HepG2 (cell line): Measurements from ENCODE around the gene HYAL2. TPM values are rescaled to one million over a fixed set of nuclear protein-coding genes. Genes with fewer than 3 reads are reported as not detected.

Source experiments
- AHR ChIP-seq: IDR thresholded peaks from 2 replicates; pipeline ENCODE4 v1.6.1; 2018; ENCODE audit warnings: missing genetic modification reagents, missing compliant biosample characterization
- ARNT ChIP-seq: fragments of 450-650 bp; IDR thresholded peaks from 2 replicates; pipeline ENCODE4 v1.6.1; 2017
- ASH2L ChIP-seq: fragments of 300-600, 200-600 bp; sonication (generic); IDR thresholded peaks from 2 replicates; pipeline ENCODE4 v1.7.0; 2017; ENCODE audit warnings: low read depth, mild to moderate bottlenecking, moderate library complexity, mixed read lengths, low read length; ENCODE audit not compliant: insufficient read length
- ATM ChIP-seq: fragments of 450-650 bp; IDR thresholded peaks from 2 replicates; pipeline ENCODE4 v1.7.1; 2017; ENCODE audit warnings: mild to moderate bottlenecking, borderline replicate concordance
- CHD2 ChIP-seq: IDR thresholded peaks from 2 replicates; pipeline ENCODE4 v1.6.1; 2011; ENCODE audit warnings: low read depth, low read length, improper control_type of control experiment
- HMGXB3 ChIP-seq: sonication (generic); formaldehyde crosslinking; IDR thresholded peaks from 2 replicates; pipeline ENCODE4 v1.4.0; 2020; ENCODE audit warnings: missing genetic modification reagents, borderline replicate concordance
- ISX ChIP-seq: sonication (generic); formaldehyde crosslinking; conservative IDR thresholded peaks from 2 replicates; pipeline ENCODE4 v1.5.0; 2020; ENCODE audit warnings: missing genetic modification reagents
- MLX ChIP-seq: IDR thresholded peaks from 2 replicates; pipeline ENCODE4 v1.6.1; 2016
- PAXIP1 ChIP-seq: sonication (generic); formaldehyde crosslinking; conservative IDR thresholded peaks from 2 replicates; pipeline ENCODE4 v1.4.0; 2020; ENCODE audit warnings: mild to moderate bottlenecking, missing genetic modification reagents, moderate library complexity
- RFX5 ChIP-seq: IDR thresholded peaks from 2 replicates; pipeline ENCODE4 v1.6.1; 2011; ENCODE audit warnings: low read depth, low read length, improper control_type of control experiment
- SALL1 ChIP-seq: sonication (generic); formaldehyde crosslinking; IDR thresholded peaks from 2 replicates; pipeline ENCODE4 v1.8.0; 2022; ENCODE audit warnings: mild to moderate bottlenecking, missing genetic modification reagents
- SCMH1 ChIP-seq: sonication (generic); formaldehyde crosslinking; IDR thresholded peaks from 2 replicates; pipeline ENCODE4 v1.9.0; 2021; ENCODE audit warnings: missing genetic modification reagents, mild to moderate bottlenecking, borderline replicate concordance
- SRY ChIP-seq: sonication (generic); formaldehyde crosslinking; IDR thresholded peaks from 2 replicates; pipeline ENCODE4 v1.8.0; 2022; ENCODE audit warnings: mild to moderate bottlenecking, missing genetic modification reagents
- TBL1XR1 ChIP-seq: fragments of 150-350 bp; IDR thresholded peaks from 2 replicates; pipeline ENCODE4 v1.6.1; 2014; ENCODE audit warnings: borderline replicate concordance, low read length; ENCODE audit not compliant: partially characterized antibody
- THAP7 ChIP-seq: sonication (generic); formaldehyde crosslinking; IDR thresholded peaks from 2 replicates; pipeline ENCODE4 v1.8.1; 2023; ENCODE audit warnings: mild to moderate bottlenecking, missing genetic modification reagents
- XRCC5 ChIP-seq: fragments of 200-400 bp; formaldehyde crosslinking; optimal IDR thresholded peaks from 2 replicates; pipeline ENCODE3; 2017; ENCODE audit warnings: mild to moderate bottlenecking, low read length
- ZNF552 ChIP-seq: sonication (generic); formaldehyde crosslinking; IDR thresholded peaks from 2 replicates; pipeline ENCODE4 v1.9.0; 2022; ENCODE audit warnings: missing genetic modification reagents, mild to moderate bottlenecking, borderline replicate concordance
- ZNF792 ChIP-seq: IDR thresholded peaks from 2 replicates; pipeline ENCODE4 v1.6.1; 2016
- ZUFSP ChIP-seq: sonication (generic); formaldehyde crosslinking; IDR thresholded peaks from 2 replicates; pipeline ENCODE4 v1.9.0; 2021; ENCODE audit warnings: missing genetic modification reagents, mild to moderate bottlenecking, borderline replicate concordance
- polyA plus RNA-seq, 8 experiments: library from polyadenylated mRNA; depleted of rRNA in 3 of 8; stranded (reverse) in 7 of 8; unstranded in 1 of 8; fragments of >200 nt; fragmentation: Illumina TruSeq in 4 of 8; extraction: Trizol in 4 of 8; gene quantifications; 2 replicates each; pipeline versions ENCODE4 v1.2.1 to v1.2.3, GENCODE V29; 2011 to 2016; ENCODE audit warnings: low read depth in 4 of 8, missing spikeins in 1 of 8, mixed read lengths in 1 of 8; ENCODE audit not compliant: insufficient read depth in 1 of 8
- total RNA-seq, 5 experiments: library from RNA; depleted of rRNA; stranded (reverse); fragments of >200 nt; fragmentation: Illumina TruSeq; extraction: Trizol; gene quantifications; 2 replicates each; pipeline ENCODE4 v1.2.3, GENCODE V29; 2016; ENCODE audit warnings: low read depth in 1 of 5

HYAL2 gene
- total and polyA plus RNA-seq, 2 of the 13 experiments (the other 11 are each of a cell fraction or from before 2014, with no cell fraction given), result 76.2 to 102 TPM

- peak; percentile 65 for TF ChIP-seq PAXIP1 (CRISPR knock-in tag)
- no peak for TF ChIP-seq ARNT
- no peak for TF ChIP-seq ZNF792
- TF ChIP-seq SALL1 (CRISPR knock-in tag), result no peak
- TF ChIP-seq ZUFSP (CRISPR knock-in tag), result no peak
- TF ChIP-seq HMGXB3 (CRISPR knock-in tag), result no peak
- no peak for TF ChIP-seq XRCC5
- no peak for TF ChIP-seq ASH2L
- no peak for TF ChIP-seq CHD2
- TF ChIP-seq ZNF552 (CRISPR knock-in tag), result no peak
- TF ChIP-seq ISX (CRISPR knock-in tag), result no peak
- TF ChIP-seq SRY (CRISPR knock-in tag), result no peak
- TF ChIP-seq MLX (CRISPR knock-in tag), result no peak
- no peak for TF ChIP-seq THAP7 (CRISPR knock-in tag)
- no peak for TF ChIP-seq TBL1XR1
- TF ChIP-seq ATM, result no peak
- TF ChIP-seq SCMH1 (CRISPR knock-in tag), result no peak
- no peak for TF ChIP-seq RFX5
- no peak for TF ChIP-seq AHR
Observed at GRCh38 chr3:50271314-50271936, 51.1 kb downstream of the HYAL2 start (continued).
